SK-N-MC (cell line): ENCODE data around the gene C1QL4.
"Not testable (repeated sequence)": the region's sequence is repeated elsewhere in the genome, so short reads cannot be mapped to it uniquely, and the experiment has no call there.

ENCODE experiments used
- DNase-seq: peaks from one replicate; pipeline ENCODE4 v3.0.0-alpha.2; 2011; ENCODE audit warnings: low read depth, low spot score
- H3K27ac ChIP-seq: fragments of 200-600 bp; sonication (generic); 2 replicates; pipeline ENCODE4 v1.5.1; 2016; ENCODE audit warnings: mixed run types
- H3K36me3 ChIP-seq: fragments of 200-600 bp; sonication (generic); 2 replicates; pipeline ENCODE4 v1.6.1; 2017; ENCODE audit warnings: antibody characterized with exemption, low read length, mixed read lengths; ENCODE audit not compliant: insufficient read depth
- H3K4me3 ChIP-seq: fragments of 200-600 bp; sonication (generic); 2 replicates; pipeline ENCODE4 v1.5.1; 2016
- H3K9ac ChIP-seq: fragments of 200-600 bp; sonication (generic); 2 replicates; pipeline ENCODE4 v1.8.0; 2017; ENCODE audit warnings: mixed run types, mixed read lengths; ENCODE audit not compliant: insufficient read length
- H3K9me3 ChIP-seq: fragments of 200-600 bp; sonication (generic); 2 replicates; pipeline ENCODE4 v1.6.1; 2017; ENCODE audit warnings: low read depth, mild to moderate bottlenecking, antibody characterized with exemption, low read length, moderate library complexity, mixed read lengths
- EZH2 ChIP-seq: fragments of 200-600 bp; sonication (generic); IDR thresholded peaks from one replicate; pipeline ENCODE4 v1.6.1; 2017; ENCODE audit warnings: antibody characterized with exemption
- FOXP2 ChIP-seq: optimal IDR thresholded peaks from 2 replicates; pipeline ENCODE3; 2011; ENCODE audit warnings: mild to moderate bottlenecking, moderate library complexity; ENCODE audit not compliant: insufficient read depth; ENCODE audit errors: extremely low read length, control extremely low read depth
- POLR2AphosphoS5 ChIP-seq: IDR thresholded peaks from 2 replicates; pipeline ENCODE4 v1.6.1; 2012; ENCODE audit warnings: mild to moderate bottlenecking, low read depth, low read length, borderline replicate concordance

The C1QL4 gene

GRCh38 chr12:49336645-49337584 lies at the start of gene C1QL4:
TSS of gene C1QL4 (minus strand) at chr12:49337188. CDS start at chr12:49336477, 711 bp downstream.
- Histone ChIP-seq H3K36me3 (no peaks in the 10 kb centered on the region), H3K9ac (peak within 1 kb of the TSS; percentile 70), H3K9me3 (no peaks in the 10 kb centered on the region), H3K4me3 (peak within 1 kb of the TSS; percentile 87), H3K27ac (peak within 1 kb of the TSS; percentile 49; the same call in 1 of the 2 replicates)
- no peak for DNase-seq
- TF ChIP-seq POLR2AphosphoS5: peak; percentile 67
- no peak for TF ChIP-seq FOXP2

GRCh38 chr12:49380184-49380583 lies 43.2 kb upstream of the C1QL4 start:
- H3K9me3 ChIP-seq: not testable (repeated sequence)

GRCh38 chr12:49377386-49377785 lies 40.4 kb upstream of the C1QL4 start:
- Histone ChIP-seq H3K9me3 (no peaks in the 10 kb centered on the region), H3K36me3 (peaks cover 9% of the 10 kb centered on the region), H3K9ac (no peak overlapping the region), H3K27ac (no peak overlapping the region), H3K4me3 (no peak overlapping the region)
- no peak for TF ChIP-seq EZH2
- no peak for TF ChIP-seq FOXP2
- TF ChIP-seq POLR2AphosphoS5: no peak
- DNase-seq: no peak

More at GRCh38 chr12:49380184-49380583, 43.2 kb upstream of the C1QL4 start:
- H3K9ac ChIP-seq, H3K36me3 ChIP-seq, H3K4me3 ChIP-seq, H3K27ac ChIP-seq, DNase-seq: not testable (repeated sequence)

- H3K4me3 ChIP-seq: no peak overlapping the region
- H3K9me3 ChIP-seq: no peaks in the 10 kb centered on the region
- H3K36me3 ChIP-seq: peaks cover 21% of the 10 kb centered on the region
- no peak overlapping the region for H3K27ac ChIP-seq
- no peak for DNase-seq
- TF ChIP-seq FOXP2 (no peak), POLR2AphosphoS5 (no peak), EZH2 (no peak)
- H3K9ac ChIP-seq: no peak overlapping the region
Measured at GRCh38 chr12:49375406-49375805, 38.4 kb upstream of the C1QL4 start.

- Histone ChIP-seq H3K9ac (no peak overlapping the region), H3K36me3 (peaks cover 25% of the 10 kb centered on the region), H3K9me3 (no peaks in the 10 kb centered on the region), H3K4me3 (no peak overlapping the region), H3K27ac (0 out of 2 replicates have a peak overlapping the region, but pooled peaks have one; percentile 49)
- no peak for TF ChIP-seq POLR2AphosphoS5
- DNase-seq: no peak
Measured at GRCh38 chr12:49370539-49370938, 33.6 kb upstream of the C1QL4 start.

- Histone ChIP-seq H3K27ac (peak overlapping the region; percentile 49; the same call in 1 of the 2 replicates), H3K9ac (no peak overlapping the region), H3K36me3 (peaks cover 25% of the 10 kb centered on the region), H3K9me3 (no peaks in the 10 kb centered on the region), H3K4me3 (peak overlapping the region; percentile 47)
- DNase-seq: no peak
- TF ChIP-seq EZH2 (no peak), POLR2AphosphoS5 (no peak), FOXP2 (no peak)
Measured at GRCh38 chr12:49369411-49370145, 32.6 kb upstream of the C1QL4 start.

- H3K36me3 ChIP-seq: peaks cover 20% of the 10 kb centered on the region
- DNase-seq: no peak
- H3K9me3 ChIP-seq: no peaks in the 10 kb centered on the region
- peak overlapping the region; percentile 96 for H3K4me3 ChIP-seq
- peak overlapping the region; percentile 99 for H3K9ac ChIP-seq
- TF ChIP-seq FOXP2: no peak
- TF ChIP-seq POLR2AphosphoS5: no peak
- no peak for TF ChIP-seq EZH2
- H3K27ac ChIP-seq: peak overlapping the region; percentile 96; the same call in 1 of the 2 replicates
Measured at GRCh38 chr12:49368240-49368600, 31.2 kb upstream of the C1QL4 start.

- no peak for TF ChIP-seq FOXP2
- no peak for TF ChIP-seq EZH2
- no peak; the same call in 1 of the 2 replicates for TF ChIP-seq POLR2AphosphoS5
- peak within 1 kb of the TSS; percentile 96 for H3K27ac ChIP-seq
- peaks cover 18% of the 10 kb centered on the region; the same call in 1 of the 2 replicates for H3K36me3 ChIP-seq
- H3K4me3 ChIP-seq: peak within 1 kb of the TSS; percentile 96
- peak within 1 kb of the TSS; percentile 99 for H3K9ac ChIP-seq
- H3K9me3 ChIP-seq: no peaks in the 10 kb centered on the region
- no peak for DNase-seq
Measured at GRCh38 chr12:49367381-49368239, 30.6 kb upstream of the C1QL4 start, which contains the start of gene SPATS2. TSS of gene SPATS2 (plus strand) at chr12:49367462. CDS start at chr12:49461013, 93,551 bp downstream.
